Breast epithelium (tissue), 3 donors: ENCODE measurements around the gene POT1.

ENCODE experiments used
- CTCF ChIP-seq, 3 donors: fragments of 450-650 bp; IDR thresholded peaks; one replicate each; pipeline ENCODE4 v1.5.1; 2016 to 2017; ENCODE audit warnings: antibody characterized with exemption in 3 of 3, mild to moderate bottlenecking in 3 of 3, moderate library complexity in 3 of 3
- POLR2A ChIP-seq: fragments of 450-650 bp; IDR thresholded peaks from one replicate; pipeline ENCODE4 v1.6.1; 2016; ENCODE audit warnings: antibody characterized with exemption, mild to moderate bottlenecking, moderate library complexity

DNA sequence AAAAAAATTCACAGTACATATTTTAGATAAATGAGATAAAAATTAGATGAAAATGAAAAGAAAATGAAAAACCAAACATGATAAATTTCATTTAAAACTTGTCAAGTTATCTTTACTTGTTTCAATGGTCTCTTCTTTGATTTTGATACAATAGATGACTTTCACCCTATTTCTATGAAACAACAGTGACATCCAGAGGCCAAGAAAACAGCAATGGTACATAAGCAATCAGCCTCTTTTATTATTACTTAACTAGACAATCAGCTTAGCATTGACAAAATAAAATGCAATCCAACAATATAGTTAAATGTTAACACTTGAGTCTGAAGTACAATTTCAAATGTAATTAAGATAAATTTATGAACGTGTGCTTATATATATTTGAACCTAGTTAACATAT is 89.2 kb downstream of the POT1 start:
- TF ChIP-seq CTCF (IDR thresholded peaks at IDR 0.05) (no peak), POLR2A (no peak)
